PFSK-1 (cell line): ENCODE measurements around the gene IL1RN.

Experiments used
- POLR2AphosphoS5 ChIP-seq: IDR thresholded peaks from 2 replicates; pipeline ENCODE4 v1.6.1; 2012; ENCODE audit warnings: low read depth, mild to moderate bottlenecking, control low read depth, low read length, moderate library complexity
- REST ChIP-seq, 2 experiments: IDR thresholded peaks; 2 replicates each; pipeline versions ENCODE4 v1.6.1 to v1.8.0; 2011 to 2012; ENCODE audit warnings: low read depth in 2 of 2, low read length in 2 of 2, control low read depth in 1 of 2, inconsistent platforms in 1 of 2, mild to moderate bottlenecking in 1 of 2, moderate library complexity in 1 of 2; ENCODE audit not compliant: insufficient read depth in 1 of 2
- SIN3A ChIP-seq: IDR thresholded peaks from 2 replicates; pipeline ENCODE4 v1.6.1; 2012; ENCODE audit warnings: mild to moderate bottlenecking, low read length, moderate library complexity, borderline replicate concordance; ENCODE audit not compliant: insufficient read depth

GRCh38 chr2:113114224-113114945 lies 13.0 kb upstream of the IL1RN start:
- TF ChIP-seq REST (IDR thresholded peaks at IDR 0.05; ENCODE audit: insufficient read depth in 1 of 2, low read depth in 2 of 2, low read length in 2 of 2) (no peak), SIN3A (no peak), POLR2AphosphoS5 (no peak)
